MG63 (cell line): ENCODE data around the gene P4HA3. TPM values are rescaled to one million over a fixed set of nuclear protein-coding genes. Genes with fewer than 3 reads are reported as not detected.

Experiments
- DNase-seq: peaks from one replicate; pipeline ENCODE4 v3.0.0-alpha.2; 2020
- H3K27me3 ChIP-seq: fragments of 250-450 bp; sonication (Bioruptor Pico); 2 replicates; pipeline ENCODE4 v1.5.1; 2020; ENCODE audit warnings: mild to moderate bottlenecking, moderate library complexity
- H3K36me3 ChIP-seq: fragments of 250-450 bp; sonication (Bioruptor Pico); 2 replicates; pipeline ENCODE4 v1.5.1; 2020; ENCODE audit warnings: mild to moderate bottlenecking, moderate library complexity
- H3K4me3 ChIP-seq: fragments of 250-450 bp; sonication (Bioruptor Pico); 2 replicates; pipeline ENCODE4 v1.5.1; 2020; ENCODE audit warnings: mild to moderate bottlenecking, moderate library complexity
- H3K9me3 ChIP-seq: fragments of 250-450 bp; sonication (Bioruptor Pico); 2 replicates; pipeline ENCODE4 v1.5.1; 2020; ENCODE audit warnings: mild to moderate bottlenecking, moderate library complexity
- total RNA-seq: library from RNA; depleted of rRNA; stranded (reverse); fragments of >200 nt; shearing (Covaris generic); gene quantifications from 2 replicates; pipeline ENCODE4 v1.2.3, GENCODE V29; 2014; ENCODE audit warnings: low replicate concordance; rRNA removed

P4HA3 gene
- total RNA-seq, 1 experiment from 2014 or later = not detected

- peaks cover 31% of the 10 kb centered on the region for H3K36me3 ChIP-seq
These were observed 63.0 kb downstream of the P4HA3 start for GRCh38 chr11:74248469-74248868.

GRCh38 chr11:74238243-74238642 is 73.2 kb downstream of the P4HA3 start:
- peaks cover 12% of the 10 kb centered on the region for H3K36me3 ChIP-seq
- H3K4me3 ChIP-seq = no peak overlapping the region

More at GRCh38 chr11:74248469-74248868, 63.0 kb downstream of the P4HA3 start:
- Histone ChIP-seq H3K9me3 (no peaks in the 10 kb centered on the region), H3K27me3 (no peaks in the 10 kb centered on the region), H3K4me3 (no peak overlapping the region)
- DNase-seq = no peak

GRCh38 chr11:74237541-74237940 is 73.9 kb downstream of the P4HA3 start:
- DNase-seq = no peak
- Histone ChIP-seq H3K36me3 (peaks cover 16% of the 10 kb centered on the region), H3K9me3 (no peaks in the 10 kb centered on the region), H3K4me3 (no peak overlapping the region), H3K27me3 (no peaks in the 10 kb centered on the region)

More at GRCh38 chr11:74238243-74238642, 73.2 kb downstream of the P4HA3 start:
- no peak for DNase-seq
- no peaks in the 10 kb centered on the region for H3K27me3 ChIP-seq
- no peaks in the 10 kb centered on the region for H3K9me3 ChIP-seq

- Histone ChIP-seq H3K9me3 (no peaks in the 10 kb centered on the region), H3K4me3 (no peak overlapping the region), H3K27me3 (no peaks in the 10 kb centered on the region), H3K36me3 (peaks cover 18% of the 10 kb centered on the region)
- DNase-seq = no peak
These were observed 76.3 kb downstream of the P4HA3 start for GRCh38 chr11:74235121-74235520.

DNA sequence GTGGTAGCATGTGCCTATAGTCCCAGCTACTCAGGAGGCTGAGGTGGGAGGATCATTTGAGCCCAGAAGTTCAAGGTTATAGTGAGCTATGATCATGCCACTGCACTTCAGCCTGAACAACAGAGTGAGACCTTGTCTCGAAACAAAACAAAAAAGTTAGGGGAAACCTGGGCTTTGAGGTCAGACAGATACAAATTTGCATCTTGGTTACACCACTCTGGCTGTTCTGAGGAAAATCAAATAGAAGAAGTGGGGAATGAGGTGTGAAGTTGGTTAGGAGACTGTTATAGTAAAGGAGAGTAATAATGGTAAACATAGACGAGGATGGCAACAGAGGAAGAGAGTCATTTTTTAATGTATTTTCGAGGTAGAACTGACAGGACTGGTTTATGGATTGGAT is 77.8 kb downstream of the P4HA3 start:
- Histone ChIP-seq H3K9me3 (no peaks in the 10 kb centered on the region), H3K4me3 (no peak overlapping the region), H3K27me3 (no peaks in the 10 kb centered on the region), H3K36me3 (peaks cover 18% of the 10 kb centered on the region)
- DNase-seq = no peak

DNA sequence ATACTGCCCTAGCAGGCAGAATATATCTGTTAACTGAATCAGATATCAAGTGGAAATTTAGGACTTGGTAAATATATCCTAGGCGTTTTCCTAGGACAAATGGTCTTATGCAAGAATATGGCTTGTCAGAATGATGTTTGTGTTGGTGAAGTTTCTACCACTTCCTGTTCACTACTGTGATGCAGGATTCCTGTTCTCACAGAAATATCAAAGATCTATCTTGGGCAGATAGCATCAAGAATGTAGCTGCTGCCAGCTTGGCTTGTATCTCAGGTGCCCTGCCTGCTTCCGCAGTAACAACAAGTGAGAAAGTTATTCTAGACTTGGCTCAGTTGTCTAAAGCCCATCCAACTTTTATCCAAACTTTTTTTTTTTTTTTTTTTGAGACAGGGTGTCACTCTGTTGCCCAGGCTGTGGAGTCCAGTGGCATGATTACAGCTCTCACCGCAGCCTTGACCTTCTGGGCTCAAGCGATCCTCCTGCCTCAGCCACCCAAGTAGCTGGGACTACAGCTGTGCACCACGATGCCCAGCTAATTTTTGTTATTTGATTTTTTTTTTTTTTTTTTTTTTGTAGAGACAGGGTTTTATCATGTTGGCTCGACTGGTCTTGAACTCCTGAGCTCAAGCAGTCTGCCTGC is 79.0 kb downstream of the P4HA3 start:
- DNase-seq = no peak
- Histone ChIP-seq H3K4me3 (no peak overlapping the region), H3K9me3 (no peaks in the 10 kb centered on the region), H3K27me3 (no peaks in the 10 kb centered on the region), H3K36me3 (peaks cover 18% of the 10 kb centered on the region)

DNA sequence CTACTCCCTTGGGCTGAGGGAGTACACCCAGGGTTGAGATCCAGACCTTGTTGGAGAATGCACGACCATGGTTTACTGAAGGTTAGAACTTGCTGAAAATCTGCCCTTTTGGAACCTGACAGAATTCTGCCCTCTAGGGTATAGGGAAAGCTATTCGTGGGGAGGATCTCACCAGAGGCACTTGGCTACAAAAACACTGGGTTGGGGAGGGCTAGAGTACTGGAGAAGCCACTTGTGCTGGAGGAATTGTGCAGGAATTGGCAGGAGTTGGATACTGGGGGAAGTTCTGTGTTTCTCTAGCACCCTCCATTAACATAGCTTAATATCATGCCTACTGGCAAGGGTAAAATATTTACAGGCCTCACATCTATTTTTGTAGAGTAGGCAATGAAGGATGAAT is 84.5 kb downstream of the P4HA3 start:
- H3K9me3 ChIP-seq = no peaks in the 10 kb centered on the region
- no peak overlapping the region for H3K4me3 ChIP-seq
- H3K36me3 ChIP-seq = peaks cover 14% of the 10 kb centered on the region
- no peak for DNase-seq
- H3K27me3 ChIP-seq = no peaks in the 10 kb centered on the region

DNA sequence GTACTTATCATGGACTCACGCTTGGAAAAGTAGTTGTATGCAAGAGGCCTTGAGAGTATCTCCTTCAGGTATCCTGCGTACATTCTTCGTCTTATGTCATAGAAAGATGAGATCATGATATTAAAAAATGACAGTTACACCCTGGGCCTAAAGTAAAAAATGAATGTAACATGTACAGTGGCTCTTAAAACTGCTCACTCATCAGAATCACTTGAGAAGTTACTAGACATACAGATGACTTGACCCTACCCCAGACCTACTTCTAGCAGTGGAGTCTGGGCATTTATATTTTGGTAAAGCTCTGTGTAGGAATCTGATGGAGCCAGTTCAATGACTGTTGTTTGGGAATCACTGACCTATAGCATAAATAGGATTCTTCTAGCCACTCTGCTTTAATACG is 85.9 kb downstream of the P4HA3 start:
- H3K27me3 ChIP-seq = no peaks in the 10 kb centered on the region
- H3K36me3 ChIP-seq = peaks cover 8% of the 10 kb centered on the region; the same call in 1 of the 2 replicates
- H3K9me3 ChIP-seq = no peaks in the 10 kb centered on the region
- H3K4me3 ChIP-seq = no peak overlapping the region
- no peak for DNase-seq

- Histone ChIP-seq H3K27me3 (no peaks in the 10 kb centered on the region), H3K4me3 (no peak overlapping the region), H3K36me3 (peaks cover 8% of the 10 kb centered on the region; the same call in 1 of the 2 replicates), H3K9me3 (no peaks in the 10 kb centered on the region)
- DNase-seq = no peak
These were observed 89.6 kb downstream of the P4HA3 start for GRCh38 chr11:74221816-74222215.

DNA sequence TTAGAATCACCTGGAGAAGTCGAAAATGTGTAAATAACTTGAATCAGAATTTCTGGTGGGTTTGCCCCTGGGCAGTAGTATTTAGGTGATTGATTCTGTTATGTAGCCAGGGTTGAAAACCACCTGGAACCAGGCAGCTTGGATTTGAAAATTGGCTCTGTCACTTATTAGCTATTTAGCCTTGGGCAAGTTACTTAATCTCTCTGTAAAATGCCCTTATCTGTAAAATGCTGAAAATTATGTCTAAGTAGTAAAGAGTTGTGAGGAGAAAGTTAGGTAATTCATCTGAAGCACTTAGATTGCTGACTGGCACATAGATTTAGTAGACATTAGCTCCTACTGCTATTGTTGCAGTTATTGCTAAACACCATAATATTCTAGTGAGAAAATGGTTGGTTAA is 91.1 kb downstream of the P4HA3 start:
- Histone ChIP-seq H3K27me3 (no peaks in the 10 kb centered on the region), H3K4me3 (no peak overlapping the region), H3K36me3 (peaks cover 6% of the 10 kb centered on the region), H3K9me3 (no peaks in the 10 kb centered on the region)
- no peak for DNase-seq

Other genes starting within 250 kb of the P4HA3 start
- gene C2CD3, start 140.6 kb downstream of the P4HA3 start, total RNA-seq = 5.8 and 7.8 TPM in 2 replicates
- 29.0 and 31.6 TPM in 2 replicates for gene PPME1, start 140.4 kb downstream of the P4HA3 start, total RNA-seq
- gene PGM2L1, start 86.8 kb upstream of the P4HA3 start, total RNA-seq = 0.39 and 0.92 TPM in 2 replicates
- 1.1 and 2.9 TPM in 2 replicates for gene KCNE3, start 155.9 kb upstream of the P4HA3 start, total RNA-seq
- 2.1 and 5.3 TPM in 2 replicates for gene LIPT2, start 182.1 kb upstream of the P4HA3 start, total RNA-seq